Effector memory CD8-positive, alpha-beta T cell (primary cell): ENCODE results near the gene FTO.

Source experiments
- ATAC-seq: fragments of 150-1000 bp; cut with Tn5 transposase; replicated peaks from 2 replicates; pipeline ENCODE4 v1.10.0; 2021; ENCODE audit warnings: mild to moderate bottlenecking, moderate library complexity
- DNase-seq, 3 experiments: peaks; one replicate each; pipeline ENCODE4 v3.0.0; 2021
- H3K27ac Mint-ChIP-seq, 2 donors: one replicate each; pipeline ENCODE4 v1.8.0; 2022; ENCODE audit warnings: mild to moderate bottlenecking in 2 of 2, mixed read lengths in 2 of 2, moderate library complexity in 2 of 2
- H3K27me3 Mint-ChIP-seq, 2 donors: one replicate each; pipeline ENCODE4 v1.8.0; 2022; ENCODE audit warnings: mixed read lengths in 2 of 2
- H3K36me3 Mint-ChIP-seq: one replicate; pipeline ENCODE4 v1.8.0; 2022; ENCODE audit warnings: mild to moderate bottlenecking, moderate library complexity, mixed read lengths; ENCODE audit not compliant: insufficient read depth
- H3K4me1 Mint-ChIP-seq, 2 donors: one replicate each; pipeline ENCODE4 v1.8.0; 2022; ENCODE audit warnings: low read depth in 2 of 2, mixed read lengths in 2 of 2
- H3K4me3 Mint-ChIP-seq, 2 donors: one replicate each; pipeline ENCODE4 v1.8.0; 2022; ENCODE audit warnings: mild to moderate bottlenecking in 2 of 2, mixed read lengths in 2 of 2, moderate library complexity in 2 of 2
- H3K9me3 Mint-ChIP-seq, 2 donors: one replicate each; pipeline ENCODE4 v1.8.0; 2022; ENCODE audit warnings: mixed read lengths in 2 of 2

The FTO gene

GRCh38 chr16:53949715-53950410 is 245.9 kb downstream of the FTO start:
- ATAC-seq, result no peak
- no peaks in the 10 kb centered on the region for H3K27me3 Mint-ChIP-seq
- no peak overlapping the region for H3K4me3 Mint-ChIP-seq
- H3K27ac Mint-ChIP-seq, result peak overlapping the region in 1 of 2 donors; percentile 80
- DNase-seq, result no peak
- no peaks in the 10 kb centered on the region for H3K9me3 Mint-ChIP-seq
- H3K36me3 Mint-ChIP-seq, result no peaks in the 10 kb centered on the region
- peaks cover 10 to 27% of the 10 kb centered on the region in 2 donors for H3K4me1 Mint-ChIP-seq

GRCh38 chr16:53950677-53951076 is 246.7 kb downstream of the FTO start:
- DNase-seq, result no peak
- H3K4me1 Mint-ChIP-seq, result peaks cover 10 to 27% of the 10 kb centered on the region in 2 donors
- H3K4me3 Mint-ChIP-seq, result no peak overlapping the region
- H3K27me3 Mint-ChIP-seq, result no peaks in the 10 kb centered on the region
- ATAC-seq, result no peak
- no peak overlapping the region for H3K27ac Mint-ChIP-seq
- no peaks in the 10 kb centered on the region for H3K9me3 Mint-ChIP-seq
- no peaks in the 10 kb centered on the region for H3K36me3 Mint-ChIP-seq

- H3K9me3 Mint-ChIP-seq, result no peaks in the 10 kb centered on the region
- DNase-seq (no peak), ATAC-seq (peak; percentile 64)
- peak overlapping the region; percentile 55 to 66 for H3K4me3 Mint-ChIP-seq
- H3K27me3 Mint-ChIP-seq, result no peaks in the 10 kb centered on the region
- H3K4me1 Mint-ChIP-seq, result peaks cover 7 to 20% of the 10 kb centered on the region in 2 donors
- no peaks in the 10 kb centered on the region for H3K36me3 Mint-ChIP-seq
- H3K27ac Mint-ChIP-seq, result peak overlapping the region; percentile 48 to 64
Observed at GRCh38 chr16:53952215-53953208, 248.6 kb downstream of the FTO start.

GRCh38 chr16:53953336-53953735 is 249.4 kb downstream of the FTO start:
- no peaks in the 10 kb centered on the region for H3K36me3 Mint-ChIP-seq
- ATAC-seq, result no peak
- peak overlapping the region in 1 of 2 donors; percentile 44 for H3K27ac Mint-ChIP-seq
- peaks cover 6 to 23% of the 10 kb centered on the region in 2 donors for H3K4me1 Mint-ChIP-seq
- no peaks in the 10 kb centered on the region for H3K27me3 Mint-ChIP-seq
- H3K4me3 Mint-ChIP-seq, result peak overlapping the region in 1 of 2 donors; percentile 66
- H3K9me3 Mint-ChIP-seq, result no peaks in the 10 kb centered on the region
- DNase-seq, result no peak

GRCh38 chr16:53955221-53955875 is 251.4 kb downstream of the FTO start:
- ATAC-seq (no peak), DNase-seq (no peak)
- Mint-ChIP-seq H3K27me3 (no peaks in the 10 kb centered on the region), H3K4me3 (no peak overlapping the region), H3K27ac (no peak overlapping the region), H3K36me3 (no peaks in the 10 kb centered on the region), H3K9me3 (no peaks in the 10 kb centered on the region), H3K4me1 (peaks cover 2 to 19% of the 10 kb centered on the region in 2 donors)

- H3K36me3 Mint-ChIP-seq, result no peaks in the 10 kb centered on the region
- no peaks in the 10 kb centered on the region for H3K27me3 Mint-ChIP-seq
- H3K27ac Mint-ChIP-seq, result peak overlapping the region in 1 of 2 donors; percentile 67
- H3K9me3 Mint-ChIP-seq, result no peaks in the 10 kb centered on the region
- DNase-seq (no peak), ATAC-seq (no peak)
- peaks cover 1 to 8% of the 10 kb centered on the region in 2 donors for H3K4me1 Mint-ChIP-seq
- H3K4me3 Mint-ChIP-seq, result no peak overlapping the region
Observed at GRCh38 chr16:53958341-53958880, 254.5 kb downstream of the FTO start.

GRCh38 chr16:53960050-53960812 is 256.3 kb downstream of the FTO start:
- Mint-ChIP-seq H3K36me3 (no peaks in the 10 kb centered on the region), H3K4me1 (peaks cover 2 to 10% of the 10 kb centered on the region in 2 donors), H3K27ac (no peak overlapping the region), H3K4me3 (no peak overlapping the region), H3K9me3 (no peaks in the 10 kb centered on the region), H3K27me3 (no peaks in the 10 kb centered on the region)
- ATAC-seq, result no peak
- no peak for DNase-seq

- no peaks in the 10 kb centered on the region for H3K36me3 Mint-ChIP-seq
- no peak overlapping the region for H3K27ac Mint-ChIP-seq
- no peaks in the 10 kb centered on the region for H3K27me3 Mint-ChIP-seq
- H3K9me3 Mint-ChIP-seq, result no peaks in the 10 kb centered on the region
- peaks cover 2 to 10% of the 10 kb centered on the region in 2 donors for H3K4me1 Mint-ChIP-seq
- no peak overlapping the region for H3K4me3 Mint-ChIP-seq
- DNase-seq, result no peak
- ATAC-seq, result no peak
Observed at GRCh38 chr16:53960954-53961616, 257.1 kb downstream of the FTO start.

- Mint-ChIP-seq H3K27ac (peak overlapping the region in 1 of 2 donors; percentile 64), H3K9me3 (no peaks in the 10 kb centered on the region), H3K4me3 (no peak overlapping the region), H3K4me1 (peaks cover 2 to 10% of the 10 kb centered on the region in 2 donors), H3K36me3 (no peaks in the 10 kb centered on the region), H3K27me3 (no peaks in the 10 kb centered on the region)
- DNase-seq, result no peak
- ATAC-seq, result no peak
Observed at GRCh38 chr16:53962041-53962440, 258.1 kb downstream of the FTO start.

GRCh38 chr16:53964145-53964790 is 260.3 kb downstream of the FTO start:
- Mint-ChIP-seq H3K36me3 (no peaks in the 10 kb centered on the region), H3K27me3 (no peaks in the 10 kb centered on the region), H3K4me1 (peaks cover 2 to 6% of the 10 kb centered on the region in 2 donors), H3K27ac (no peak overlapping the region), H3K4me3 (no peak overlapping the region), H3K9me3 (no peaks in the 10 kb centered on the region)
- DNase-seq (no peak), ATAC-seq (no peak)

- H3K4me1 Mint-ChIP-seq, result peaks cover 2 to 6% of the 10 kb centered on the region in 2 donors
Observed at GRCh38 chr16:53966821-53967571, 263.0 kb downstream of the FTO start.

More at GRCh38 chr16:53966821-53967571, 263.0 kb downstream of the FTO start:
- Mint-ChIP-seq H3K27ac (no peak overlapping the region), H3K36me3 (peaks cover 3% of the 10 kb centered on the region), H3K27me3 (no peaks in the 10 kb centered on the region), H3K4me3 (no peak overlapping the region), H3K9me3 (no peaks in the 10 kb centered on the region)
- ATAC-seq (no peak), DNase-seq (no peak)
